ENCODE data around the gene TRPM8.

The TRPM8 gene

DNA sequence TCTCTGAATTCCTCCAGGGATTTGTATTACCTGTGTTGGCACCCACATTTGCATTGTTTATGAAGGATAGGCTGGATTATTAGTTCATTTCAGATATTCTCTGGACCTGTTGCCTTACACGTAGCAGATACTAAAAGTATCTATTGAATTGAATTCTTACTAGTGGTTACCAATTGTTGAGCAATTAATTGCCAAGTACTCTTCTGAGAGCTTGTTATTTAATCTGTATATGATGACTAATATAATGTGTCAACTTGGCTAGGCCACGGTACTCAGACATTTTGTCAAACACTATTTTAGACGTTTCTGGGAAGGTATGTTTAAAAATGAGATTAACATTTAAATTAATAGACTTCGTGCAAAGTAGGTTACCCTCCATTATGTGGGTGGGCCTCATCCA lies 130.9 kb downstream of the TRPM8 start:
- no peak for DNase-seq (ENCODE audit: low read depth)

DNA sequence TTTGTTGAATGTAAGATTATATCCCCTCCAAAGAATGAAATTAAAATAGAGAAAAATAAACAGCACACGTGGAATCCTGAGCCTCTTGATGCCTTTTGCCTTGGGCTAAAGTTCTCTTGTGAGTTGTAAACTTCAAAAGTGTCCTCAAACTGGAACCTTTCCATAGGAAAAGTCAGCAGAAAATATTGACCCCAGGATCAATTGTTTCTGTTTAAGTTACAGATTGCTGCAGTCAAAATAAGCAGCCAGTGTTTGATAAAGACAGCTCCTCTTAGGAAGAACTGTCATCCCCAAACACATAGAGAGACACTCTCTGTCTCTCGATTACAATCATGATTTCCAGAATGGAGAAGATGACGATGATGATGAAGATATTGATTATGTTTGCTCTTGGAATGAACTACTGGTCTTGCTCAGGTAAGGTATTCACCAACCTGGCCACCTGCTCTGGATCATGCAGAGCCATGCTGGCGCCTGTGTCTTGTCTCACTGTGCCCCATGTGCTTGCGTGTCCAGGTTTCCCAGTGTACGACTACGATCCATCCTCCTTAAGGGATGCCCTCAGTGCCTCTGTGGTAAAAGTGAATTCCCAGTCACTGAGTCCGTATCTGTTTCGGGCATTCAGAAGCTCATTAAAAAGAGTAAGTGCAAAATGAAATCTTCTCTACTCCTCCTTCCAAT lies 133.4 kb downstream of the TRPM8 start, which contains the start of gene SPP2:
SPP2 (plus strand) TSS at position 248 of the 681 bp plus-strand sequence; CDS start at position 333, 85 bp downstream.
- no peak for DNase-seq (ENCODE audit: low read depth)

DNA sequence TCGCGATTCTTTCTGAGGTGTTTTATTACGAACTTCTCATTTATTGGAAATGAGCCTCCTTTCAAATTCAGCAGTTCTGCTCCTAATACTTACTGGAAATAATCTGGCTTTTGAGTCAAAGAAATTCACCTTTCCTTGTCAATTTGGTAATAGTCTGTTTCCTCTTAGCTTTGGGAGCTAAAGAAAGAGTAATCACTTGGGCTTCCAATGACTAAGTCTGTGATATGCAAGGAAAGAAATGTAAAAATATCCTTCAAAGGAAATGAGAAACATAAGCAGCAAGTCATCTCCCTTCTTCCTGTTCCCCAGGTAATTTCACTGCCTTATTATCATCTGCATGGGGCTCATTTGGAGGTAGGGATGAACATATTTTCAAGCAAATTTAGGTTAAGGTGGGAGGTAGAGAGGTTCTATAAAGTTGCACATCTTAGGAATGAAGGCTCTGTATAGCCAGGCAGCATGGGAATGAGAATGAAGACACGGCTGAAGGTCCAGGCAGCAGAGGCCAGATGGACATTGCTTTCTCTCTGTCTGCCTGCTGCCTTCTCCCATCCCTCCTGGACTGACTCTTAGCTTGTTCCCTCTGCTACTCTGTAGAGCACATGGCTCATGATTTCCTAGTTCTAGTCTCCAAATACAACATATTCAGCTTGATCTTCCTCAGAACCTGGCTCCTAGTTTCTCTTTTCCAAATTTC lies 134.3 kb downstream of the TRPM8 start:
- DNase-seq (ENCODE audit: low read depth) = no peak

- DNase-seq (ENCODE audit: low read depth) = no peak
Measured at GRCh38 chr2:234058881-234059280, 141.7 kb downstream of the TRPM8 start.

DNA sequence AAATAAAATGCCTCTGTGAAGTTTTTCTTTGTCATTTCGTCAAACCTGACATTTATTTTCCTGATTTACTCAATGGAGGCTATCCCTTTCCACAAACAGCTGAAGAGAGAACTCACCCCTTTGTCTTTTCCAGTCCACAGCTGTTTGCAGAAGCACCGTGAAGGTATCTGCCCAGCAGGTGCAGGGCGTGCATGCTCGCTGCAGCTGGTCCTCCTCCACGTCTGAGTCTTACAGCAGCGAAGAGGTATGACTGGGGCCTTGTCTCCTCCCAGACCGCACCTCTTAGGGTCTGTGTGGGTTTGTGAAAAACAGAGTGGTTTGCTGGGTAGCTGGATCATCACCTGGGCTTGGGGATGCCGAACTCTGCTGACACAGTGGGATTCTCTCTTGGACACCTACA lies 143.1 kb downstream of the TRPM8 start:
- DNase-seq (ENCODE audit: low read depth) = no peak

DNA sequence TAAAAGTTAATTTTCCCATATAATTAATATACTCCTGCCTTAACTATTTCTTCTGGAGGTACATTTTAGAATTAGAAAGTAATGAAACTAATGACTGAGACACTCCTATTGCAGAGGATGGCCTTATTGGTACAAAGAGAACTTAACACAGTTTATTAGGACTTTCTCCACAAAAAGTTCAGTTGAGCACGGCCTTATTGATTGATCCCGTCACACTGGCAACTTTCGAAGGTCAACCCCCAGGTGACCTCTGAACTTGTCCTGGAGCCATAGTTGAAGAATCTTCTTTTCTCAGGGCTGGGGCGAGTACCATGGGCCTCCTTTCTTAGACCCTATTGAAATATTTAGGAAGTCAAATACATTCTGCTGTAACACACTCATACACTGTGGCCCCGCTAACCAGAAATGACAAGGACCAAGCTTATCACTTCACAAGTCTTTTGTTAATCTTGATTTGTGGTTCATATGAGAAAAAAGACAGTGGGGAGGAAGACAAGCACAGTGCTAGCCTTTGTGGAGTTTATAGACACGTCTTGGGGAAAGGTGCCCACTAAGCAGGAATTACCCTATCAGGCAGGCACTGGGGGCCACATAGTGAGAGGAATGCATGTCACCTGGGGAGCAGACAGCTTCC lies 144.6 kb downstream of the TRPM8 start:
- DNase-seq (ENCODE audit: low read depth) = no peak

GRCh38 chr2:234066587-234066986 lies 149.4 kb downstream of the TRPM8 start:
- no peak for DNase-seq (ENCODE audit: low read depth)
